GM21528 (cell line): ENCODE measurements around the gene TUBAL3.
A peak's percentile ranks its signal among the peaks of the same experiment; 100 is the strongest.
"Not testable (repeated sequence)": the region's sequence is repeated elsewhere in the genome, so short reads cannot be mapped to it uniquely, and the experiment has no call there.

ENCODE experiments used
- ATAC-seq: cut with Tn5 transposase; IDR thresholded peaks from one replicate; pipeline ENCODE4 v1.9.1; 2021; ENCODE audit warnings: mild to moderate bottlenecking, moderate library complexity; ENCODE audit not compliant: unreplicated experiment, low FRiP score

TUBAL3 gene

DNA sequence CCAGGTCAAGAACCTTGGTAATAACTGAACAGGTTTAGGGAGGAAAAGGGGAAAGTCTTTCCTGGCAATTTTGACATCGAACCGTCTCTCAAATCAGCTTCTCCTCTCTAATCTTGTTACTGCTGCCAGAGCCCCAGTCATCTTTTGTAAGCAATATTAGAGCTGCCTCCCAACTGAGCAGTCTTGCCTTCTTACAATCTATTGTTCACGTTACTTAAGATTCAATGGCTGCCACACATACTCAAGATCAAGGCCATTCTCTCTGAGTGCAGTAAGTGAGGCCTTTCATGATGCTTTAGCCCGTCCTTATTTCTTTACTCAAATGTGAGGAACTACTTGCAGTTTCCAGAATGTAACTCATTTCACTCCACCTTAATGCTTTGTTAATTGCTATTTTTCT, 20.1 kb upstream of the TUBAL3 start:
- ATAC-seq, result no peak

DNA sequence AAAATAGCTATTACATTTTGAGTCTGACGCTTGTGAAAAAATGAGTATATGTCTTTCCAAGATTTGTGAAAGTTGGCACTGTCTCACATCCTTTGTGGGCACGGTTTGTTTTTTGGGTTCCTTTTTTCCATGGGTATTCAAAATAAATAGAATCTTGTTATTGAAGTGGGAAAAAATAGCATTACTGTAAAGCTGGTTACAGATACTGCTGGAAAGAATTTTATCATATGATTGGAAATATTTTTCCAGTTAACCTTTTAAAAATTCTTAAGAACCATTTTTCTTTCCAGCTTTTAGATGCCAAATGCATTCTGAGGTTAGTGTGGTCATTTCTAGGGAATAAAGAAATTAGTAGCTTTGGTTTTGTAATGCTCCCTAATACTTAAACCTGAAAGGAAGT, 19.1 kb upstream of the TUBAL3 start:
- ATAC-seq, result no peak

DNA sequence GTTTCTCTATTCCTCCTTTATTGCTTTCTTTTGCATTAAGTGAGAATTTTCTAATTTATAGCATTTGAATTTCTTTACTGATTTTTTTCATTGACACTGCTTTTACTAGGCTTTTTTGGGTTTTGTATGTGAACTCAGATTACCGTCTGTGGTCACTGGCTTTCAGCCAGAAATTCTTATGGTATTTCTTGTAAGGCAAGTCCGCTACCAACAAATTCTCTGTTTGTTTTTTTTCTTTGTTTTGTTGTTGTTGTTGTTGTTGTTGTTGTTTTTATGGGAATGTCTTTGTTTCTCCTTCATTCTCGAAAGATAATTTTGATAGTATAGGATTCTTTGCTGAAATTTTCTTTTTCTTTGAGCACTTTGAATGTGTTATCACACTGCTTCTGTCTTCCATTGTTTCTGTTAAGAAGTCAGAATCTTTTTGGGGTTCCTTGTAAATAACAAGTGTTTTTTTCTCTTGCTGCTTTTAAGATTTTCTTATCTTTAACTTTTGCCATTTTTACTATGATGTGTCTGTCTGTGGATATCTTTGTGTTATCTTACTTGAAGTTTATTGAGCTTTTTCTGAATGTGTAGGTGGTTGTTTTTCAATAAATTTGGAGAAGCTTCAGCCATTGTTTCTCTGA, 15.0 kb upstream of the TUBAL3 start:
- no peak for ATAC-seq

DNA sequence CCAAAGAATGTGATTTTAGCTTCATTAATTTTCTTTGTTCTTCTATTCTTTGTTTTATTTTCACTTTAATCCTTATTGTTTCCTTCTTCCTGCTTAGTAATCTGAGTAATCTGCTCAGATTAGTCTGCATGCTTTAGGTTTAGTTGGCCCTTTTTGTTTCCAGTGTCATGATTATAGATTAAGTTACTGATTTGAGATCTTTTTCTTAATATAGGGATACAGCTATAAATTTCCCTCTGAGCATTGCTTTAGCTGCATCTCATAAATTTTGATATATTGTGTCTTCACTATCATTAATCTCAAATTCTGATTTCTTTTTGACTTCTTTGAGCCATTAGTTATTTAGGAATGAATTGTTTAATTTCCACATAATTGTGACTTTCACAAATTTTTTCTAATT, 14.0 kb upstream of the TUBAL3 start:
- ATAC-seq, result no peak

DNA sequence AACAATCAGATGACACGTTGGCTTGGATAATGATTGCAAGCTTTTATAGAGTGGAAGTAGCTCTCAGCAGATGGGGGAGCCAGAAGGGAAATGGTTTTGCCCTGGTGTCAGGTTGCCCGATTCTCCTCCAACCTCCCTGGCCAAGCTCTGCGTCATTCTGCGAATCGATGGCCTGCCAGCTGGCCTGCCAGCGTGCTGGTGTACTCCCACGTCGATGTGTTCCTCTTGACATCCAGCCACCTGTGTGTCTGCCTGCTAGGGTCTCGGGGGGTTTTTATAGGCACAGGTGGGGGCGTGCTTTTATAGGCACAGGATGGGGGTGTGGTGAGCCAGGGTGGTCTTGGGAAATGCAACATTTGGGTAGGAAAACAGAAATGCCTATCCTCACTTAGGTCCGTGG, 12.4 kb upstream of the TUBAL3 start:
- no peak for ATAC-seq

DNA sequence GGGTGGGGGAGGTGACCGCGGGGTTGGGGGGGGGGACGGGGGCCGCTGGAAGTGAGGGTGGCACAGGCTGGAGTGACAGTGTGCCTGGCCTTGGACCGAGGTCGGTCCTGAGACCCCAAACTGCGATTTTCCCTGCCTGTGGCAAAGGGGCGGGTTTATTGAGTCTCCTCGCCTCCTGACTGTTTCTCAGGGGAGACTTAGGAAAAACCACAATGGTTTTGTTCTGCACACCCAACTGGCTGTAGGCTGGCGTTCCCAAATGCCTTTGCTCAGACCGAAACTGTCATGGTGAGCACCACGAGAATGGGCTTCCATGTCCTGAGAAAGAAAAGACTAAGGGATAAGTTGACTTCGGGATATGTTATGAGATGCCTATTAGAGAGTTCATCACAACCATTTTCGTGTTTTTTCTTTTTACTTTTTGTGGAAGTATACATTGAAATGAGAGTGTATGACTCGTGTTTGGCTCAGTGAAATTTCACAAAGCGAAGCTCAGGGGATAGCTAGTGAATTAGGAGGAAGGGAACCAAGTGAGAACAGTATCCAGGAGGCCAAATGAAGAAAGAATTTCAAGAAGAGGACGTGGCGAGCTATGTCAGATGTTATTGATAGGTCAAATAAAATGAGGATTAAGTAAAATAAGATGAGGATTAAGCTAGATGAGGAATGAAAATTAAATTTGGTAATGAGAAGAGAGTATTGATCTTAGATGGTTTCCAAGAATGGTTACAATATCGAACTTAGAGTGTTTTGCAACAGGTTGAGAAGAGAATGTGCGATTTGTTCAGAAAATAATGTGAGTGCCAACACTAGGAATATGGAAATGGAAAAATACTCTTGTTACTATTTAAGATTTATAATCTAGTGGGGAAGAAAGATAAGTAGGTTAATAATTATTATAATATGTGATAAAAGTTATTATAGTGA, 8.6 kb upstream of the TUBAL3 start:
- ATAC-seq, result no peak

DNA sequence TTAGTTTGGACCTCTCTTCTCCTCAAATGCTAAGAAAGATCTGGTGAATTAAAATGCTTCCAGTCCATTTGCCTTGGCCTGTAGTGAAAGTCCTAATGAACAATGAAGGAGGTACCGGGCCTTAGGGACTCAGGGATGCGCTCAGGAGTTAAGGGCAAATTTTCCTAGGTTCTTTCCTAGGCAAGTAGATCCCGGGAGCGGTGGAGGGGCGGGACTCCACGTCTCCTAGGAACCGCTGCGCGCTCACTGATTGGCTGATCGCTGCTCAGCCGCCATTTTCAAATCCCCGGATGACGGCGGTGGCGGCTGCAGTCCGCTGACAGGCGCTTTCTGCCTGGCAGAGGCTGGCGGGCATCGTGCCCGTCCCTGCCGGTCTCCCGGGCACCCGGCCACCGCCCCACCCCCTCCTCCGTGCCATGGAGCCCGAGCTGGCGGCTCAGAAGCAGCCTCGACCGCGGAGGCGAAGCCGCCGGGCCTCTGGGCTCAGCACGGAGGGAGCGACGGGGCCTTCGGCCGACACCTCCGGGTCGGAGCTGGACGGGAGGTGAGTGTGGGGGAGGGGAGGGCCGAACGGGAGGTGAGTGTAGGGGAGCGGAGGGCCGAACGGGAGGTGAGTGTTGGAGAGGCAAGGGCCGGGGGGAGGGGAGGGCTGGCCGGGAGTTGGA, 7.8 kb upstream of the TUBAL3 start, which contains the start of gene NET1:
Gene NET1, plus strand, starts transcription at position 281 of the 665 bp plus-strand sequence. Its CDS starts 136 bp downstream, at position 417.
- ATAC-seq, result peak; percentile 98

DNA sequence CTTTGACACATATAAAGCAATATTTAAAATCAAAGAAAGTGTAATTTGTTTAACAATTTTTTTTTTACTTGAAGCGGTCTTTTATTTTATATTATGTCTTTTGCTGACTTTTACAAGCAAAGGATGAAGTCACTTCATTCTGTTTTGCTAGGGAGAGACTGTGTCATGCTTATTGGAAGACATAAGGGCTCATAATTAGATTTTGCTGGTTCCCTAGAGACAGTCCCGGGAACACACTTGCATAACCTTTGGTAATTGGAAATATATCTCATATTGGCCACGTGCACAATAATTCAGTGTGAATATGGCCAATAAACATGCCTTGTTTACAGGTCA, 7.3 kb upstream of the TUBAL3 start:
- peak; percentile 14 for ATAC-seq

DNA sequence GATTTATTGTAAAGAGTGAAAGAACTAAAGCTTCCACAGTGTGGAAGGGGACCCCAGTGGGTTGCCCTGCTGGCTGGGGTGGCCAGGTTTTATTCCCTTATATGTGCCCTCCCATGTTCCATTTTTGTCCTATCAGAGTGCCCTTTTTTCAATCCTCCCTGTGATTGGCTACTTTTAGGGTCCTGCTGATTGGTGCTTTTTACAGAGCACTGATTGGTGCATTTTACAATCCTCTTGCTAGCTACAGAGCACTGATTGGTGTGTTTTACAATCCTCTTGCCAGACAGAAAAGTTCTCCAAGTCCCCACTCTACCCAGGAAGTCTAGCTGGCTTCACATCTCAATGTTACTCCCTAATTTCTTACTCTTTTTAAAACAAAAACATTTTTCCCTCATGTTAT, 6.2 kb upstream of the TUBAL3 start:
- not testable (repeated sequence) for ATAC-seq

DNA sequence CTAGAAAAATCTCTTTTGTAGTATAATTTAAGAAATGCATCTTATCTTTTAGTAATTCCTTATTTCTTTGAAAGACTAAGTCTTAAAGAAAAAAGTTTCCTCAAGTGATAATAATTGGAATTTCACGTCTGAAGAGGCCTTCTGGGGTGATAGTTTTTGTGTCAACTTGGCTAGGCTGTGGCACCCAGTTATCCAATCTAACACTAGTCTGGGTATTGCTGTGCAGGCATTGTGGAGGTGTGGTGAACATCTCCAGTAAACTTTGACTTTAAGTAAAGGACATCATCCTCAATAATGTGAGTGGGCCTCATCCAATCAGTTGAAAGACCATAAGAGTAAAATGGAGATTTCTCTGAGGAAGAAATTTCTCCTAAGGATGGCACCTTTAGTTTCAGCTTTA, 2.3 kb upstream of the TUBAL3 start:
- no peak for ATAC-seq

DNA sequence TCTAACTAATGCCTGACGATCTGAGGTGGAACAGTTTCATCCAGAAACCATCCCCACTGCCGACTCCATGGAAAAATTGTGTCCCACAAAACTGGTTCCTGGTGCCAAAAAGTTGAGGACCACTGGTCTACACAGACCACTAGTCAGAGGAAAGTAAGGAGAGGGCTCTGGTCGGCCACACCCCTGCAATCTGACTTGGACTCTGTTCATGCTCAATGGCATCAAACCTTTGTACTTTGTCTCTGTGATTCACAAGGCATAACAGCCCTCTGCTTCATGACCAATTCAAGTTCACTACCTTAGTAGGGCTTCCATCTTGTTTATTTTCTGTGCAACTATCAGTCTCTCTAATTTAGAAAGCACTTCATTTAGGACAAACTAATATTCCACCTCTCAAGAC, 1.8 kb downstream of the TUBAL3 start:
- ATAC-seq, result no peak

DNA sequence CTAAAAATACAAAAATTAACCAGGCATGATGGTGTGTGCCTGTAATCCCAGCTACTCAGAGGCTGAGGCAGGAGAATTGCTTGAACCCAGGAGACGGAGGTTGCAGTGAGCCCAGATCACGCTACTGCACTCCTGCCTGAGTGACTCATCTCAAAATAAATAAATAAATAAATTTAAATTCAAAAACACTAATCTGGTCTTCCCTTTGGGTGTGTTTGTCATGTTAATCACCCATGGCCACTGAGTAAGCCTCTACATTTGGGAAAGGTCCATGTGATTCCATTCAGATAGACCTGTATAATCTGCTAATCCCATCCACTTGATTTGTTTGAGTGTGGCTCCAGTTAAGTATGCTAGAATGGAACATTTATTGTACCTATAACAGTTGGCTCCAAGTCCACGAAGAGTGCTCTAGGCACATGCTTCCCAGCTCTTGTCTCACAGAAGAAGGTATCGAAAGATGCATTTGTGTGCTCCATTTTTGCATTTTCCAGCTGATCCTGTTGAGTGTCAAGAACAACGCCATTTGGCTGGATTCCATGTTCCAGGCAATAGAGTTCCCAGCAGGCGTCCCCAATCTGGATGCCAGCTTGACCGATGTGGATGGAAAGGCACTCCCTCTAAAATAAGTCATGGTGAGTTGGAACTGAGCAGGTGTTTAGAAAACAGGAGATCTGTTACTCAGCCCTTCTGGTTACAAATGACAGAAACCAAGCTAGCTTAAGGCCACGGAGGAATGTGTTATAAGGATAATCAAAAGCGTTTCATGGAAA, 4.0 kb downstream of the TUBAL3 start:
- no peak for ATAC-seq

DNA sequence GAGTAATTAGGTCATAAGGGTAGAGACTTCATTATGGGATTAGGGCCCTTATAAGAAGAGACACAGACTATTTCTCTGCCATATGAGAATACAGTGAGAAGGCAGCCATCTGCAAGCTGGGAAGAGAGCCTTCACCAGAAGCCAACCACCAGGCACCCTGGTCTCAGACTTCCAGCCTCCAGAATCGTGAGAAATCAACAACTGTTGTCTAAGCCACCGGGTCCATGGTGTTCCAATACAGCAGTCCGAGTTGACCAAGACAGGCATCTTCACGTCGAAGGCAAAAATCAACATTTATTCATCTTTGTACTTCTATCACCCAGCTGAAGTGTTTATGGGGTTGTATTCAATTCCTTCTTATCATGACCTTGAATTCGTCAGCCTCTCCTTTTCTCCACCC, 5.3 kb downstream of the TUBAL3 start:
- ATAC-seq, result no peak

DNA sequence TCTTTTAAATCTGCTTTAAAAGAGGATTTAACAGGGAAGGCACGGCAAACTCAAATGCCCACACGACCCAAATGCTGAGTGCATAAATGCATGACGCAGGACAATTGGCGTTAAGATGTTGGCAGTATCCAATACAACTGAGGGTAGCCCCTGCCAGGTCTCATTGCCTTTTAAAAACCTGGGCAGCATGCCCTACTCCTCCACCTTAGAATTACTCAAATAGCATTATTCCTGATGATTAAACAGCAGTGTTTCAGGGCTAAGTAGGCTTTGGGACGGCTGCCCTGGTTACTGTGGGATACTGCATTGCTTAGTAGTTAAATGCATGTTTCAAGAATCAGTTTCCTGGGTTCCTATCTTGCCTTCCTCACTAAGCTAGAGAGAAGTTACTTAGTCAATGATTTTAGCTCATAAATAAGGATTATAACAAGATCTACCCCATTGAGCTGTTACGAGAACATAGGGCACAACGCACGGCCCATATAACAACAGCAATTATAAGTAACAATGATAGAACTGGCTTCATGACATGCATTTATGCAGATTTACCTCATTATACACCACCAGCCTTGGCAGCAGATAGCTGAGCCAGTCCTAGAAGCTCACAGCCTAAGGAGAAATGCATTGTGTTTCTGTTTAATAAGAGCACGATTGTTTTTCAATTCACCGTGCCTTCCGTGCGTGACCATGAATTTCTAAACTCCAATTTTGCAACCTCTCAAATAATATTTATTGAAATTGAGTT, 7.9 kb downstream of the TUBAL3 start:
- ATAC-seq, result no peak

DNA sequence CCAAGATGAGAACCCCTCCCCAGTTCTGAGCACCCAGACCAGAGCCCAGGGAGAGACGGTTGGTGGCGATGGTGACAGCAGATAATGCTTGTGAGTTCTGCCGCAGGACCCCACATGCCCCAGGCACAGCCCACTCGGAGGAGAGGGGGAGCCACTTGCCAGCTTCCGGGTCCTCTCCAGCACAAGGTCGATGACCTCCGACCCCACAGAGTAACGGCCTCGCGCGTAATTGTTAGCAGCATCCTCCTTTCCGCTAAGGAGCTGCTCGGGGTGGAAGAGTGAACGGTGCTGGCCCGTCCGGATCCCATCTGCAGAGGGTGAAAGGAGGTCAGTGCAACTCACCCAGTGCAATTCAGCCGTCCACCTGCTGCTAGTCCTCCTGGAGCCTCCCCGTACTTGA, 9.5 kb downstream of the TUBAL3 start:
- ATAC-seq, result no peak

DNA sequence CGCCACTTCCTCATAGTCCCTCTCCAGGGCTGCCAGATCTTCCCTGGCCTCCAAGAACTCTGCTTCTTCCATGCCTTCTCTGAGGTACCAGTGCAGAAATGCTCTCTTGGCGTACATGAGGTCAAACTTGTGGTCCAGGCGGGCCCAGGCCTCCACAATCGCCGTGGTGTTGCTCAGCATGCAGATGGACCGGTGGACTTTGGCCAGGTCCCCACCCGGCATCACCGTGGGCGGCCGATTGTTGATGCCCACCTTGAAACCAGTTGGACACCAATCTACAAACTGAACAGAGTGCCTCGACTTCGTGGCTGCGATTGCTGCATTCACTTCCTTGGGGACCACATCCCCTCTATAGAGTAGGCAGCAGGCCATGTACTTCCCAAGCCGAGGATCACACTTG, 11.1 kb downstream of the TUBAL3 start:
- no peak for ATAC-seq

DNA sequence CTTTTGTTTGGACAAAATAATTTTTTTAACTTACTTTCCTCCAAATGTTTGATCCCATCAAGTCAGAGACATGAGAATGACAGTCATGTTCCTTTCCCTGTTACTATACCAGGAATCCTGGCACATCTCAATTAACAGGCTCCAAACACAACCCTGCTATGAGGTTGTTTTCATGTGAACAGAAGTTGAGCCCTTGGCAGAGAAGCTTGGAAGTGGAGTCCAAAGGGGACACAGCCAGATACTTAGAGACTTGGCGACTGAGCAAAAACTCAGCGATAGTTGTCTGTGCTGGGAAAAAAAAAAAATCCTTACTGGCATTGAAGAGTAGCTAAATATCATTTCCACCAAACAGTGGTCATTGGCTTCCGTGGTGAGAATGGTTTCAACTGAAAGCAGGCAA, 12.8 kb downstream of the TUBAL3 start:
- no peak for ATAC-seq

DNA sequence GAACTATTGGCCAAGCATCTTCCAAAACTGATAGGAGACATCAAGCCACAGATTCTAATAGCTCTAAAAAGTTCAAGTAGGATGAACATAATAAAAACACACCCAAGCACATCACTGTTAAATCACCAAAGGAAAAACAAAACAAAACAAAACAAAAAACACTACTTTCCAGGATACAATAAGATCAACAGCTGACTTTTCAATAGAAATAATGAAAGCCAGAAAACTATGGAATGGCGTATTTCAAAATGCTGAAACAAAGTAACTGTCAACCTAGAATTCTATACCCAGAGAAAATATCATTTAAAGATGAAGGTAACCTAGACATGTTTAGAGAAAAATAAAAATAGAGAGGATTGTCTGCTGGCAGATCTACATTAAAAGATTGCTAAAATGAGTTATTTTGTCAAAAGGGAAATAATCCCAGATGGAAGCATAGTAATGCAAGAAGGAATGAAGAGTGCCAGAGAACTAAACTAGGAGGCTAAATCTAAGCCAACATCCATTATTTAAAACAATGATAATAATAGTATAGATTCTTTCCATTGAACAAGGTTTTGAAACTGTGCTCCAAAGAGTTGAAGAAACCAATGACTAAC, 13.9 kb downstream of the TUBAL3 start:
- no peak for ATAC-seq

DNA sequence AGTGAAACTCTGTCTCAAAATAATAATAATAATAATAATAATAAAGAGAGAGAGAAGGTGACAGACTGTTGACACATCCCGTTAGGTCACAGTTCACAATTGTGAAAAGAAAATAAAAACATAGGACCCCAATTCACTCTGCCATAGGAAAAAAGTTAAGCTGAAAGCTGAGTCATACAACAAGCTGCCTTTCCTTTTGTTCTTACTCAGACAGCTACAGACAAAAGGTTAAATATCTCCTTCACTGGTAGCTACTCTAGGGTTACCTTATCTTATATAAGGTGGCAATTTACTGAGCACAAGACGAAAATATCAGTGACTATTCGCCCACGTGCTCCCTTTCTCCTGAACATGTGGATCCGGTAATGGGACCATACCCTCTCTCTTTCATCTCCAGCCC, 17.5 kb downstream of the TUBAL3 start:
- ATAC-seq, result no peak

DNA sequence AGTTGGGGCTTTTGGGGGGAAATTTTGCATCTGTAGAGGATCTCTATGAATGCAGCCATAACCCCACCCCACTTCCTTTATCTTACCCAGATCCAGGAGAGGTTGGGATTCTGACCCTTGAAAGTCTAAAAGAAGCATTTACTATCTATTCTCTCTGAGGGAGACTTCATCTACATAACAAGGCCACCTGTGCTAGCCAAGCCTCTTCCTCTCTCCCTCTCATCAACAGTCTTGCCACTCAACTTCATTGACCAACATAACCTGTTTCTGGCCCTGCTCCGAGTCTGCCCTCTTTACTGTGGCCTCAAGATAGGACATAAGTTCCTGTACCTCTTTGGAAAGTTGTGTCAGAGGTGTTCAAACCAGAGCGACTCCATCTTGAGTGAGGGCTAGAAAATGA, 19.4 kb downstream of the TUBAL3 start:
- ATAC-seq, result no peak
